ENCODE measurements around the gene ANKRD13B.

Gene ANKRD13B

DNA sequence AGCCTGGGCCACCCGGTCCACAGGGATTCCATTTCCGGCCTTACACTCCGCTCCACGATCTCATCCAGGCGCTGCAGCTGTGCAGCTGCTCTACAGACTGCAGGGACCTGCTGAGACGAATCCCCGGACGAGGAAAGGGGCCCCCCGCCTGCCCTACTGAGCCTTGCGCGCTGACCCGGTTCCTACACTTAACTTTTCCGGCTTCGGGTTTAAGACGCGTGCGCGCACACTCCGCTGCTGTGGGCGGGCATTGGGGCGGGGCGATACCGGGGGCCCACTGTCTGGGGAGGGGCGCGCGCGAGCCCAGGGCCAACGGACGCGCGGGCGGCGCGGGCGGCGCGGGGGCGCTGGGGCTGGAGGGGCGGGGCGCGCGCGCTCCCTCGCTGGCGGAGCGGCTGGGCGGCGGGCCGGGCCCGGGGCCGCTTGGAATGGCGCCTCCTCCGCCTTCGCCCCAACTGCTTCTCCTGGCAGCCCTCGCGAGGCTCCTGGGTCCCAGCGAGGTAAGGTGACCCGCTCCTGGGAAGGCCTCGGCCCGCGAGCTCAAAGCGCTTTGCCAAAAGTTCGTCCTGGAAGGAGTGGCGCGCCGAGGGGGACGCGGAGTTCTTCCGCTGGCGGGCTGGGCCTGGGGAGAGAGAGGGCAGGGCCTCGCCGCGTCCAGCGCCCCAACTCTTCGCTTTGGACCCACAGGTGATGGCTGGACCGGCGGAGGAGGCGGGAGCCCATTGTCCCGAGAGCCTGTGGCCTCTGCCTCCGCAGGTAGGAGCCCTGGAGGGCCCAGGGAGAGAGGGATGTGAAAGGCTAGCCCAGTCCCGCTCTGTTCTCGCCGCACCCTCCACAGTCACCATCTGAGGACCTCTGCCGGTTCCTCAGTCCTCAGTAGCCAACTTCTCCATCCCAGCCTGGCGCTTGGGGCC, 24.3 kb upstream of the ANKRD13B start, which contains the start of gene TP53I13:
TP53I13 (plus strand) TSS at position 371 of the 914 bp plus-strand sequence; CDS start at position 429, 58 bp downstream.
- peak in 2 of 3 experiments; percentile 73 to 78 for DNase-seq (ENCODE audit: low read depth in 2 of 3, low spot score in 2 of 3)

DNA sequence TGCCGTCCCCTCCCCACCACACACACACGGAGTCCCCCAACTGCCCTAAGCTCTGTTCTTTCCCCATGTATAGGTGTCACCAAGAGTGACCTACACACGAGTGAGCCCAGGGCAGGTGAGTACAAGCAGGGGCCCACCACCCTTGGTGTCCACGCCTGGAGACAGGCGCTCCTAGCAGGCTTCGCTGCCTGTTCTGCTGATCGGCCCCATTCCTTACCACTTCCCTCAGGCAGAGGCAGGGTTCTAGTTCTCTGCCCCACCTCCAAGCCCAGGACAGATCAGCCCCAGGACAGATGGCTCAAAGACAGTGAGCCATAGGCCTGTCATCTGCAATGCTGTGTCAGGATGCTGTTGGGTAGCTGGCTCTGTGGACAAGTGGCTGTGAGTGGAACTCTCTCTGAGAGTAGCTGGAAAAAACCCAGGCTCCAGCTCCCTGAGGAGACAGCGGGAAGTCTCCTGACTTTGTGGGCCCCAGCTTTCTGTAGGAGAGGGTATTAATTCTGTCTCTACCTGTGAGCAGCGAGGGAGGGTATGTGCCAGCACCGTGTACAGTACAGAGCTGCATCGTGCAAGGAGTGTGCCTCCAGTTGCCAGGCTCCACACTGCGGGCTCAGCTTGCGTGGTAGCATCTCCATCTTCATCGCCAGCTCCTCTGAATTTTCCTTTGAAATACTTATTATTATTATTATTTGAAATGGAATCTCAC, 23.5 kb upstream of the ANKRD13B start:
- DNase-seq (ENCODE audit: low read depth in 2 of 3, low spot score in 2 of 3) = no peak

DNA sequence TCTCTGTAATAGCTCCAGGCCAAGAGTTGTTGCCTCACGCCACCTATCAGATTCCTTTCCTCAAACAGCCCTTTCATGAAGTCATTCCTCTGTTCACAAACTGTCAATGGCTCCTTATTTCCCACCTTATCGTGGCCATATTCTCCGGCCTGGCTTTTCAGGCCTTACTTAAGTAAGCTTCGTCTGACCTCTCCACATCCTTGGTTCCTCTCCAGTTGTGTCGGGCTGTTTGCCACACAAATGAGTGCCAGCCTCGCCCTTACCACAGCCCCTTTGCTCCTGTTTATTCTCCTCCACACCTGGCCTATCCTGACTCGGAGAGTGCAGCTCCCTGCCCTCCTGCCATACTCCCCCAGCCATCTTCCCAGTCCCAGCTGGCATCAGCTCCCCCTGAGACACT, 22.4 kb upstream of the ANKRD13B start:
- DNase-seq (ENCODE audit: low read depth in 2 of 3, low spot score in 2 of 3) = no peak

DNA sequence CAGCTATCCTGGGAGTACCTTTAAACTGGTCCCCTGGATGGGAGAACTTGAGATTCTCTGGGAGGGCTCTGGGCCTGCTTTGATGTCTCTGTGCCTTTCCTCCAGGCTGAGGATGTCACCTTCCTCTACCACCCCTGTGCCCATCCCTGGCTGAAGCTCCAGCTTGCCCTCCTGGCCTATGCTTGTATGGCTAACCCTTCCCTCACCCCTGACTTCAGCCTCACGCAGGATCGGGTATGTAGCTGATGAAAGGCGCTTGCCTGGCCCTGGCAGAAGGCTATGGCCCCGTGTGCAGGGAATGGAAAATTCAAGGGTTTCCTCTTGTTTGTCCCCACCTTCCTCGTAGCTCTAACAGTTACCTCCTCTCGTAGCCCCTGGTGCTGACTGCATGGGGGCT, 21.4 kb upstream of the ANKRD13B start:
- DNase-seq (ENCODE audit: low read depth in 2 of 3, low spot score in 2 of 3) = no peak

DNA sequence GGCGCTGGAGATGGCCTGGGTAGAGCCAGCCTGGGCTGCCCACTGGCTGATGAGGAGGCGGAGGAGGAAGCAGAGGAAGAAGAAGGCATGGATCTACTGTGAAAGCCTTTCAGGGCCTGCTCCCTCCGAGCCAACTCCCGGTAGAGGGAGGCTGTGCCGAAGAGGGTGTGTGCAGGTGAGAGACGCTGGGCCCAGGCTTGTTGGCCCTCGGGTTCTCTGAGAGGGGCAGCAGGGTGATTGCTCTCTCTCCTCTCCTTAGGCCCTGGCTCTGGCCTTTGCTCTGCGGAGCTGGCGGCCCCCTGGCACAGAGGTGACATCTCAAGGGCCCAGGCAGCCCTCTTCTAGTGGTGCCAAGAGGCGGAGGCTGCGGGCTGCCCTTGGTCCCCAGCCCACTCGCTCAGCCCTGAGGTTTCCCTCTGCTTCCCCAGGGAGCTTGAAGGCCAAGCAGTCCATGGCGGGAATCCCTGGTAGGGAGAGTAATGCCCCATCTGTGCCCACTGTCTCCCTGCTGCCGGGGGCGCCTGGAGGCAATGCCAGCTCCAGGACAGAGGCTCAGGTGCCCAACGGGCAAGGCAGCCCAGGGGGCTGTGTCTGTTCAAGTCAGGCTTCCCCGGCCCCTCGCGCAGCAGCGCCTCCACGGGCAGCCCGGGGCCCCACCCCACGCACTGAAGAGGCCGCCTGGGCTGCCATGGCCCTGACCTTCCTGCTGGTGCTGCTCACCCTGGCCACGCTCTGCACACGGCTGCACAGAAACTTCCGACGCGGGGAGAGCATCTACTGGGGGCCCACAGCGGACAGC, 20.9 kb upstream of the ANKRD13B start:
- no peak for DNase-seq (ENCODE audit: low read depth in 2 of 3, low spot score in 2 of 3)

DNA sequence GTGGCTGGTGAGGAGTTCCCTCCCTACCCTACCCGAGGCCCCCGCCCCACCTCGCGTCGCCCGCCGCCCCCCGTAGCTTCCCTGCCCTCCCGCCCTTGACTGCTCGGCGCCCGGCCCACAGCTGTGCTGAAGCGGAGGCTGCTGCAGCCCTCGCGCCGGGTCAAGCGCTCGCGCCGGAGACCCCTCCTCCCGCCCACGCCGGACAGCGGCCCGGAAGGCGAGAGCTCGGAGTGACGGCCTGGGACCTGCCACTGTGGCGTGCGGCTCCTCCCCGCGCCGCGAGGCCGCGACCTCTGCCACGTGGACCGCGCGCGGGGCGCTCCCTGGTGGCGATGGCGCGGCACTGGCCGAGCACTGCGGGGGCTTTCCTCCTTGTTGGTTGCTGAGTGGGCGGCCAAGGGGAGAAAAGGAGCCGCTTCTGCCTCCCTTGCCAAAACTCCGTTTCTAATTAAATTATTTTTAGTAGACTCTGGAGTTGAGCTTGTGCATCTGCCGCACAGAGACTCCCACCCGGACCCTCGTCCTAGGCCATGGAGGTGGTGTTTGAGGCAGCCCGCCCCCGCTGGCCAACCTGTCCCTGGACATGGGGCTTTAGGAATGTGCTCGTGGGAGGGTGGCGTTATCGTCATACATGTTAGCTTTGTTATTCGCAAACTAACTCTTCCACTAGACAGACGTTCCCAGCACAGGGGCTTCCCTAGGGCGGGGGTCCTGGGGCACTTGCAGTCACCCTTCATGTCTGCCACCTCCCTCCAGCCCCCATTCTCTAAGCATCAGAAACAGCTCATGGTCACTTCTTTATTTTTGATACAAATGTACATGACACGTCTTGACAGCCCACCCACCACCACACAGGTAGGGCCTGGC, 20.0 kb upstream of the ANKRD13B start:
- DNase-seq (ENCODE audit: low read depth in 2 of 3, low spot score in 2 of 3) = no peak

DNA sequence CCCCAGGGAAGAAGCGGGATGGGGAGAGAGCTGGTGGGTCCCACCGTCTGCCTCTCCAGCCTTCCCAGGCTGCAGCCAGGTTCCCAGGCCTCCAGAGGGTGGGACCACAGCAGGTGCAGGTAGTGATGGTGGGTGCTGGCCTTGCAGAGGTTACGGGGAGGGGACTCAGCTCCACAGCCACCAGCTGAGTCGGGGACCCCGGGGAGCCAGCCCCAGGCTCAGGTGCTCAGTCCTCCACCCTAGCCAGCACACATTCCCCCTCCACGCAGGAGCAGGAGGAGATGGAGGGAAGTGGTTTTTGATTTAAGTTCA, 19.4 kb upstream of the ANKRD13B start:
- DNase-seq (ENCODE audit: low read depth in 2 of 3, low spot score in 2 of 3) = no peak

DNA sequence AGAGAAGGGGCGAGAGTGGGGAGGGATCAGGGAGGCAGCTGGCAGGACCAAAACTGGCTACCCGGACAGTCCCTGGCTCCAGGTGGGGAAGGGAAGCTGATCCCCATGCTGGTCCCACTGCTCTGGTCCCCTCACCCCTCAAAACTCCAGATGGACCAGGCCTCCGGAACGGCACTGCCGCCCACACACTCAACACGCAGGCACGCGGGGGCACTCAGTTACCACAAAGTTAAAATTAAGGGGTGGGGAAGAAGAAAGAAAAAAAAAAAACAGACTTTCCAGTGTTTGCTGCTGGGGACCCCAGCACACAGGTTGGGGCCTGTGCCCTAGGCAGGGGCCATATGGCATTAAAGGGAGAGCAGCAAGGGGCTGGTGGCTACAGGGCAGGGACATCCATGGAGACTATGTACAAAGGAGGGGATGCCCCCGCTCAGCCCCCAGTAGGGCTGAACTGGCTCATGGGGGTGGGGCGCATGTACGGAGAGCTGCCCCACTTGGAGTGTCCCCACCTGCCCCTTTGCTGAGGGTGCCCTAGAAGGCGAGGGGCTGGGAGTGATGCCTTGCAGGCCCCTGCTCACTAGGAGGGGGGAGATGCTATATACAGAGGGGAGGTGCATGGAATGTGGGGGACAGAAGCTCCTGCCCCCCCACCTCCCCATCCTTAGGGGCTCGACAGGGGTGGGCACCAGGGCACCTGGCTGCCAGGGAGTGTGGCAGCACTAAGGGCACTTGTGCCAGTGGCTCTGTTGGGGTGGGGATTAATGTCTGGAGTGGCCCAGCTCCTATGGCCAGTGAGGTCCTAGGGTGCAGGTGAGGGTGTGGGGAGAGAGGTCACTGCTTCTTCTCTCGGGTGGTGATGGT, 18.8 kb upstream of the ANKRD13B start:
- no peak for DNase-seq (ENCODE audit: low read depth in 2 of 3, low spot score in 2 of 3)

DNA sequence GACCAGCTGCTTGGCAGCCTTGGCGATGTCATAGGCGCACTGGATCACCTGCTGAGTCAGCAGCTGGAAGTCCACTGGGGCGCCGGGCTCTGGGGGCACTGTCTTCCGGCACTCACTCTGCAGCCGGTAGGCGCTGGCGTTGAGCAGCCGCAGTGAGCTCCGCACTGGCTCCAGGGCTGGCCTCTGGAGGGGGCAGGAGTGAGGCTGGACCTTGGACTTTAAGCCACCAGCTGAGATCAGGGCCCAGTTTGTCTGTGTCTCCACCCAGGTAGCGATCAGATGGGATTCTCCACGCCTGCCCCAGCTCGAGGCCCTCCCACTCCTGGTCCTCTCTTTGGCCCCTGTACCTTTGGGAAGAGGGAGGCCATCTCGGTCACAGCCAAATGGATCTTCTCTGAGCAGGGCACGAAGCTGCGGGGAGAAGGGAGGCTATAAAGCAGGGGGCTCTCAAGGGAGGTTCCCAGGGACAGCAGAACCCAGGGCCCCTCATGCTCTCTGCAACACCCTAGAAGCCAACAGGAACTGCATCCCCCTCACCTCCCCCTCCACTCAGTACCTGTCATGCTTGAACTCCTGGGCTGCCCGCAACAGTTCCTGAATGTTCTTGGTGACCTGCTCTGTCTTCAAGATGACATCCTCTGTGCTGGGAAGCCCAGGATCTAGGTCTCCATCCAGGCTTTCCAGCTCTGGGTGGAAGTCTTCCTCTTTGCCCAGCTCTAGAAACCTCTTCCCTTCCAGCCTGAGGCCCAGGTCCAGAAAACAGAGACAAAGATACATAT, 18.0 kb upstream of the ANKRD13B start:
- DNase-seq (ENCODE audit: low read depth in 2 of 3, low spot score in 2 of 3) = no peak

DNA sequence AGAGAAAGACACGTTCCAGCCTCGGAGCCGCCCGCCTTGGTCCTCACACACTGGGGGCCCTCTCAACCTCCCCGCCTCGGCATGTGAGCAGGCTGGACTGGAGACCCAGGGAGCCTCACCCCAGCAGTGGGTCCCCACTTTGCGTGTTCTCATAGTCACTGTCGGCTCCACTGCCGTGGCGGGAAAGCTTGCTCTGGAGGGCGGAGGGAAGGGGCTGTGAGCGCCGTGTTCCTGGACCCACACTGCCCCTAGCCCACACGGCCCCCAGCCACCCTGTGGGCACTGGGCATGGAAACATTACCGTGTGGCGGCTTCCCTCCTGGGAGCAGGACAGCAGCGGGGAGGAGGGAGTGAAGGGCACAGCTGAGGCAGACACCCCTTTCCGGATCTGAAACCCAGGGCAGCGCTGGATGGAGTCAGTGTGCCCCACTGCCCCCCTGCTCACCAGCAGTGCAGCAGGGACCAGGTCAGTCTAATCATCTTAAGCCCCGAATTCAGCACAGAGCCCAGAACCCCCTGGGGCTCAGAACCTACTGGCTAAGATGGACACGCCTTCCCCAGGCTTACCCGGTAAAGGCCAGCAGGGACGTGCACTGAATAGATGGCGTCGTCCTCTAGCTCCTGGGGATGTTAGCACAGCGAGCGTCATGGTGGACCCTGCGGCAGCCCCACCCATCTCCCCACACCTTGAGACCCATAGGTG, 17.3 kb upstream of the ANKRD13B start:
- DNase-seq (ENCODE audit: low read depth in 2 of 3, low spot score in 2 of 3) = no peak

DNA sequence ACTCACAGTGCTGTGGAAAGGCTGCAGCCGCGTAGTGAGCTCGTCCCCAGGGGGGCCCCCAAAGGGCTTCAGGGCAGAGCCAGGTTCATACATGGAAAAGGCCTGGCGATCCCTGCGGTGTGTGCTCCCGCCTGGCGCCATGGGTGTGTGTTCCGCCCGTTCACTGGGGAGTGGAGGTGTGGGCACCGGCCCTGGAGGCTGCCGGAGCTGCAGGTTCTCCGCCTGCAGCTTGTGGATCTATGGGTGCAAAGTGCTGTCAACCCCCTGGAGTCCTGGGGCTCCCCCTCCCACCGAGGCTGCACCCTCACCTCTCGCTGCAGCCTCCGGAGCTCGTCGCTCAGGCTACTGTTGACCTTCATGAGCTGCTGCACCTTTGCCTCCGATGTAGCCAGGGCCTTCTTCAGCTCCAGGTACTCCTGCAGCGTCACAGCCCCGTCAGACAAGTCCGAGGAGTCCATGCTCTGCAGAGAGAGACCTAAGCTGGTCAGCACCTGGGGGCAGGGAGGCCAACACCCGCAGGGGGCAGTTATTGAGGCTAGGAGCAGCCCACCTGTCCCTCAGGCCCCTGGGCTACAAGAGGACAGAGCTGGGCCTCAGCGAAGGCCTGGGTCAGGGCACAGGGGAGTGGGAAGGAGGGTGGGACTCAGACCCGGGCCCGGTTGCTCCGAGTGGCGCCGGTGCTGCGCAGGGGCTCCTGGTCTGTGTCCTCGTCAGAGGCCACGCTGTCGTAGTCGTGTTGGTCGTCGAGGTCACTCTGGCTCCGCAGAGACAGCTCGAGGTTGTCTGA, 16.5 kb upstream of the ANKRD13B start:
- DNase-seq (ENCODE audit: low read depth in 2 of 3, low spot score in 2 of 3) = no peak

DNA sequence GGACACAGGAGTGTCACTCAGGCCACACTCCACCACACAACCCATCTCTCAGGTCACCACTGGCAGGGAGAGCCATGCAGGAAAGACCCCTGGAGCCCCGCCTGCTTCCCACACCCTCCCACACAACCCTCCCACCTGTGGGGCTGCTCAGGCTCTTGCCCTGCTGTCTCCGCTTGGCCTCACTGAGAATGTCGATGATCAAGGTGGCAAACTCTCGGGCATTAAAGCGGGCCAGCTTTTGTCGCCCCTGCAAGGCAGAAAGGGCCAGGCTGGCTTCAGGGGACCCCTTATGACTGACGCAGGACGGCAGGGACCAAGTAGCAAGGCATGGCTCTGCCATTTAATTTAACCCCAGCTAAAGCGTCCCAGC, 15.9 kb upstream of the ANKRD13B start:
- DNase-seq (ENCODE audit: low read depth in 2 of 3, low spot score in 2 of 3) = no peak

DNA sequence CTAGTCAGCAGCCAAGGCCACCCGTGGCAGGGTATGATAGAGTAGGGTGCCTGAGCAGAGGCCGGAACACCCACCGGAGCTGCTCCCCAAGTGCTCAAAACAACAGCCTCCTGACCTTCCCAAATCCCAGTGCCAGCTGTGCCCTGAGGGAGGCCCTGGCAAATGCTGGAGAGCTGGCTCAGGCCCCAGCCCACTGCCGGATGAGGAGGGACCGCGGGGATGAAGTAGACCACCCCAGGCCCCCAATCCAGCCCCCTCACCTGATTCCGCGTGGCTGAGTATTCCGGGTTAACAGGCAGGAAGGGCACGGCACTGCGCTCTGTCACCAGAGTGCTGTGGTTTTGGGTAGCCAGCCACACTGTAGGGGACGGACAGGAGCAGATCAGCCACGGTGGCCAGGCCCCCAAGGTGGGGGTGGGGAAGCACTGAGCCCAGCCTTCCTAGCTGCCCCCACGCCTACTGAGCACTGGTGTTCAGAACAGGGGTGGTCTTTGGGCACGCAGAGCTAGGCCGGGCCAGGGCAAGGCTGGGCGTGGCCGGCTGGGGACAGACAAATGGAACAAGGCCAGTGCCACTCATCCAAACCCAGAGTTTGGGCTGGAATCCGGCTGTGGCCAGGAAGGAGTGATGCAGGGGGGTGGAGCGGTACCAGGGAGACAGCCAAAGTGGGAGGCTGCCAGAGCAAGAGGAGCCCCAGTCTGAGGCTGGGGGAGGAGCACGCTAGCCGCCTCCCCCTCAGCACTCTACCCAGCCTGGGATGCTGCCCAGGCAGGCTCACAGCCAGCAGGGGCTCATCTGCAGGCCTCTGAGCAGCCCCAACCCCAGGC, 15.3 kb upstream of the ANKRD13B start:
- DNase-seq (ENCODE audit: low read depth in 2 of 3, low spot score in 2 of 3) = no peak

DNA sequence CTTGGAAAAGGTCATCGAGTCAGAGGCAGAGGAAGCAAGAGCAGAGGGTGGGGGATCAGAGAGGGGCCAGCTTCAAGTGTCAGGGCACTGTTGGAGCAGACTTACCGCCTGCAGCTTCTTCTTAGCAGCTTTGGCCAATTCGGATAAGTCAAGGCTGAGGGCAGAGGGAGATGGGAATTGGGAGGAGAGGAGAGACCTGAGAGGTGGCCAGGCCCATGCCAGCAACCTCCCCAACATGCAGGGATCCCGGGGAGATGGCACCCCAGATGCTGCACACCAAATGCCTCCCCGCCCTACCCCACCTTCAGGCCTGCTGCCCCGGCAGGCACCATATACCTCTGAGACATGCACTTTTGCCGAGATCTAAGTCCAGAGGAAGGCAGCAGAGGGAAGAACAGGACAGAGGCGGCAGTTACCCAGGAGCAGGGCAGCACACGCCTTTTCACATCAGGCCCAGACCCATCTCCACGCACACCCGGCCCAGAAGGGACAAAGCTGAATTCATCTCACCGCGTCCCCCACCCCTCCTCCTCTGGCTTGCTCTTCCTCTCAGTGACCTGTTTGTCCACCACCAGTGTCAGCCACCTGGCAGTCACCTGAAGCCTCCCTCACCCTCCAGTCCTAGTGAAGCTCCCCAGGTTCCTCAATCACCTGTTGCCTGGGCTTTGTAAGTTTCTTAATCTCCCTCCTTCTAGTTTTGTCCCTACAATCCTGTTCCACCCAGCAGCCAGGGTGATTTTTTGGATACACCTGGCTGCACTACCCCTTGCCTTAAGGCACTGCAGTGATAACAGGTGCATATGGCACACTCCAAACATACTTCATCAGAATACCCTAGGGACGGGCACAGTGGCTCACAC, 14.1 kb upstream of the ANKRD13B start:
- no peak for DNase-seq (ENCODE audit: low read depth in 2 of 3, low spot score in 2 of 3)

DNA sequence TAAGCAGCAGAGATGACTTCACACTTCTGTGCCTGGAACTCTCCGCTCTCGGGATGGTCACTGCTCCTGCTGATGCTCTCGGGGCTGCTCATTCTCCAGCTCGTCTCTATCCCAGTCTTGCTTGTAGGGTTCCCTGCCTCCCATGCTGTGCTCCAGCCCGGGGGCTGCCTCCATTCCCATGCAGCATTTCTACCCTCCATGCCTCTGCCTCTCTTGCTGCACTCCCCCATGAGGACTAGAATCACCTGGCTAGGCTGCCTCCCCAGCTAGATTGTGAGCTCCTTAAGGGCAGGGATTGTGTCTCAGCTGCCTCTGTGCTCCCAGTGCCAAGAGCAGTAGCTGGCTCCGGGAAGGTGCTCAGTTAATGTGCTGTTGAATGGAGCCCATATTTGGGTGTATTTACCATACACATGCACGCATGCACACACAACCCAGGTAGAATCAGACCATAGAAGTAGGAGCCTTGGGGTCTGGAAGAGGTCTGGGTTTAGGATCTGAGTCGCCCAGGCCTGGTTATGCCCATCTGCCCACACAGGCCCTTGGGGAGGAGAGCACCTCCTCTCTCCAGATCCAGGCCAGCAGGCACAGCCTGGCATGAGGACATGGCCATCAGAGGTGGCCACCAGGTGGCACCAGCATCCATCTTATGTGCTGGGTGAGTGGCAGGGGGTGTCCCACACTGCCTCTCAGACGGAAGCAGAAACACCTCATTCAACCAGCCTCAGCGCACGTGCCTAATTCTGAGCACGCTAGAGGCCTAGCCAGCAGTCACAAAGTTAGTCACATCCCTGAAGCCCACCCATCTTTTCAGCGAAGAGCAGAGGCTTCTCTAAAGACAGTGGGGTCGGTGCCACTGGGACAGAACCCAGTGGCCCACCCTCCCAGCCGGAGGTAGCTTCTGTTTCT, 12.8 kb upstream of the ANKRD13B start:
- peak in 1 of 3 experiments; percentile 73 for DNase-seq (ENCODE audit: low read depth in 2 of 3, low spot score in 2 of 3)

All from activated CD8-positive, alpha-beta memory T cell treated with anti-CD3 and anti-CD28 coated beads for 48 hours (primary cell).